SK-N-SH (cell line): ENCODE data around the gene PPL. TPM values are rescaled to one million over a fixed set of nuclear protein-coding genes. Genes with fewer than 3 reads are reported as not detected.

Experiments used
- CHD2 ChIP-seq: fragments of 150-350 bp; IDR thresholded peaks from 2 replicates; pipeline ENCODE4 v1.6.1; 2018; ENCODE audit warnings: low read length; ENCODE audit not compliant: partially characterized antibody
- FOSL2 ChIP-seq: IDR thresholded peaks from 2 replicates; pipeline ENCODE4 v1.4.0; 2012; ENCODE audit warnings: low read depth, mild to moderate bottlenecking, moderate library complexity, borderline replicate concordance
- FOXJ3 ChIP-seq: sonication (generic); formaldehyde crosslinking; IDR thresholded peaks from 2 replicates; pipeline ENCODE4 v1.5.1; 2020; ENCODE audit warnings: mild to moderate bottlenecking, missing genetic modification reagents
- GATA2 ChIP-seq: sonication (generic); formaldehyde crosslinking; IDR thresholded peaks from 2 replicates; pipeline ENCODE4 v1.5.0; 2020; ENCODE audit warnings: mild to moderate bottlenecking, missing genetic modification reagents
- JUND ChIP-seq: IDR thresholded peaks from 2 replicates; pipeline ENCODE4 v1.4.0; 2012
- MAX ChIP-seq: IDR thresholded peaks from 2 replicates; pipeline ENCODE4 v1.4.0; 2012; ENCODE audit warnings: low read depth
- PBX3 ChIP-seq: IDR thresholded peaks from 2 replicates; pipeline ENCODE4; 2012
- POLR2AphosphoS5 ChIP-seq: IDR thresholded peaks from 2 replicates; pipeline ENCODE4 v1.6.1; 2012; ENCODE audit warnings: low read depth, low read length
- RAD21 ChIP-seq: IDR thresholded peaks from 2 replicates; pipeline ENCODE4 v1.6.1; 2012; ENCODE audit warnings: mild to moderate bottlenecking, low read length
- RCOR1 ChIP-seq: fragments of 150-350 bp; IDR thresholded peaks from 2 replicates; pipeline ENCODE4 v1.6.1; 2017; ENCODE audit warnings: antibody characterized with exemption, low read length
- RXRA ChIP-seq: IDR thresholded peaks from 2 replicates; pipeline ENCODE4 v1.4.0; 2012; ENCODE audit warnings: low read depth, mild to moderate bottlenecking, borderline replicate concordance
- SMC3 ChIP-seq: IDR thresholded peaks from 2 replicates; pipeline ENCODE4 v1.6.1; 2012; ENCODE audit warnings: low read depth, low read length, improper control_type of control experiment
- TAF1 ChIP-seq: IDR thresholded peaks from 2 replicates; pipeline ENCODE4 v1.6.1; 2012; ENCODE audit warnings: low read depth, mild to moderate bottlenecking, low read length, moderate library complexity, borderline replicate concordance
- TEAD4 ChIP-seq: IDR thresholded peaks from 2 replicates; pipeline ENCODE4 v1.4.0; 2012; ENCODE audit warnings: mild to moderate bottlenecking, borderline replicate concordance; ENCODE audit not compliant: insufficient read depth
- USF2 ChIP-seq: fragments of 150-350 bp; IDR thresholded peaks from 2 replicates; pipeline ENCODE4 v1.6.1; 2017; ENCODE audit warnings: antibody characterized with exemption, low read length, low read depth, borderline replicate concordance
- ZBTB33 ChIP-seq: IDR thresholded peaks from 2 replicates; pipeline ENCODE4 v1.4.0; 2012; ENCODE audit warnings: low read depth, borderline replicate concordance
- polyA plus RNA-seq, 3 experiments: library from polyadenylated mRNA; depleted of rRNA; stranded (reverse); fragments of >200 nt; gene quantifications; 2 replicates each; pipeline ENCODE4 v1.2.3, GENCODE V29; 2012
- TF ChIP-seq, protein P1 (sequence below): fragments of 200-600 bp; sonication (generic); IDR thresholded peaks from 2 replicates; pipeline ENCODE4 v1.6.1; 2017; ENCODE audit warnings: antibody characterized with exemption, mild to moderate bottlenecking, moderate library complexity

The PPL gene
- polyA plus RNA-seq, 1 of the 3 experiments (the other 2 are of a cell fraction), result 24.6 TPM

DNA sequence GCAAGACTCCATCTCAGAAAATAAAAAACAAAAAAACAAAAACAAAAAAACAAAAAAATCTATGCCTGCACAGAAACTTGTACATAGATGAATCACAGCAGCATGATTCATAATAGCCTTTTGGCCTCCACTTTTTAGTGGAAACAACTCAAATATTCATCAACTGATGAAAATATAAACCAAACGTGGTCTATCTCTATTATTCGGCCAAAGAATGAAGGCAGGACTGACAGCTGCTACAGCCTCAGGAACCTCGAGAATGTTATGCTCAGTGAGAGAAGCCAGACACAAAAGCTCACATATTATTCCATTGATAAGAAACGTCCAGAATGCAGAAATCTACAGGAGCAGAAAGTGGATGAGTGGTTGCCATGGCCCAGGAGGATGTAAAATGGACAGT is 19.8 kb downstream of the PPL start (continued):
- no peak for TF ChIP-seq SMC3
- TF ChIP-seq MAX, result no peak
- TF ChIP-seq USF2, result no peak
- 0 out of 2 replicates have a peak, but pooled peaks have one; percentile 9 for TF ChIP-seq TEAD4
- TF ChIP-seq POLR2AphosphoS5, result no peak
- TF ChIP-seq ZBTB33, result no peak
- no peak for TF ChIP-seq RAD21
- TF ChIP-seq RCOR1, result no peak
- no peak for TF ChIP-seq TAF1
- no peak for TF ChIP-seq RXRA
- TF ChIP-seq FOSL2, result peak; percentile 80
- no peak for TF ChIP-seq GATA2 (CRISPR knock-in tag)
- peak; percentile 51; the same call in 1 of the 2 replicates for TF ChIP-seq JUND
- TF ChIP-seq, protein P1, sequence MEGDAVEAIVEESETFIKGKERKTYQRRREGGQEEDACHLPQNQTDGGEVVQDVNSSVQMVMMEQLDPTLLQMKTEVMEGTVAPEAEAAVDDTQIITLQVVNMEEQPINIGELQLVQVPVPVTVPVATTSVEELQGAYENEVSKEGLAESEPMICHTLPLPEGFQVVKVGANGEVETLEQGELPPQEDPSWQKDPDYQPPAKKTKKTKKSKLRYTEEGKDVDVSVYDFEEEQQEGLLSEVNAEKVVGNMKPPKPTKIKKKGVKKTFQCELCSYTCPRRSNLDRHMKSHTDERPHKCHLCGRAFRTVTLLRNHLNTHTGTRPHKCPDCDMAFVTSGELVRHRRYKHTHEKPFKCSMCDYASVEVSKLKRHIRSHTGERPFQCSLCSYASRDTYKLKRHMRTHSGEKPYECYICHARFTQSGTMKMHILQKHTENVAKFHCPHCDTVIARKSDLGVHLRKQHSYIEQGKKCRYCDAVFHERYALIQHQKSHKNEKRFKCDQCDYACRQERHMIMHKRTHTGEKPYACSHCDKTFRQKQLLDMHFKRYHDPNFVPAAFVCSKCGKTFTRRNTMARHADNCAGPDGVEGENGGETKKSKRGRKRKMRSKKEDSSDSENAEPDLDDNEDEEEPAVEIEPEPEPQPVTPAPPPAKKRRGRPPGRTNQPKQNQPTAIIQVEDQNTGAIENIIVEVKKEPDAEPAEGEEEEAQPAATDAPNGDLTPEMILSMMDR, result no peak
- TF ChIP-seq FOXJ3 (CRISPR knock-in tag), result no peak
- peak; percentile 83 for TF ChIP-seq PBX3
- no peak for TF ChIP-seq CHD2
